ENCODE results near the gene ATP1A2.
"Not testable (repeated sequence)": the region's sequence is repeated elsewhere in the genome, so short reads cannot be mapped to it uniquely, and the experiment has no call there.

The ATP1A2 gene

DNA sequence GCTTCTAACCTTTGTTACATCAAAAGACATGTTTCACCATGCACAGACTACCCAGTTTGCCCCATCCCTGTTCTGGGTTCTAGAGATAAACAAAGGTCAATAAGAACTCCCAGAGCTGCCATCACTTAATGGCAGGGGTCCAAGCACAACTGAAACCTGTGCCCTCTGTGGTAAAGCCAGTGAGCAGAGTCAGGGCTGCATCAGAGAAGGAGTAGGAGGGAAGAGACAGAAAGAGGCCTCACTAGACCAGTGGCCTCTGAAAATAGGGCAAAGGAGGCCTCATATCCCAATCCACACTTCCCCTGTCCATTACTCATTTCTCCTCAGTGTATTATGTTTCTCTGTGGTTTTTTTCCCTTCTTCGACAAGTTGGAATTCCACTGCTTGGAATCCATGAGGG, 10.2 kb downstream of the ATP1A2 start:
- no peaks in the 10 kb centered on the region for H3K79me2 ChIP-seq (ENCODE audit: control insufficient read depth, insufficient read depth, low read length, unreplicated experiment)
- H2AFZ ChIP-seq (ENCODE audit: low read length, unreplicated experiment), result no peak overlapping the region
- peaks cover 7% of the 10 kb centered on the region; the same call in 1 of the 2 replicates for H3K27me3 ChIP-seq (ENCODE audit: insufficient read depth, low read length)
- H3K27ac ChIP-seq (ENCODE audit: low read depth, low read length), result peak overlapping the region; percentile 82
- H3K4me3 ChIP-seq (ENCODE audit: low read depth, low read length), result peak overlapping the region; percentile 18; the same call in 1 of the 2 replicates
- no peaks in the 10 kb centered on the region for H3K36me3 ChIP-seq (ENCODE audit: insufficient read depth, low read length)
- peaks cover 38% of the 10 kb centered on the region for H3K4me1 ChIP-seq (ENCODE audit: control insufficient read depth, insufficient read depth, low read length, unreplicated experiment)

DNA sequence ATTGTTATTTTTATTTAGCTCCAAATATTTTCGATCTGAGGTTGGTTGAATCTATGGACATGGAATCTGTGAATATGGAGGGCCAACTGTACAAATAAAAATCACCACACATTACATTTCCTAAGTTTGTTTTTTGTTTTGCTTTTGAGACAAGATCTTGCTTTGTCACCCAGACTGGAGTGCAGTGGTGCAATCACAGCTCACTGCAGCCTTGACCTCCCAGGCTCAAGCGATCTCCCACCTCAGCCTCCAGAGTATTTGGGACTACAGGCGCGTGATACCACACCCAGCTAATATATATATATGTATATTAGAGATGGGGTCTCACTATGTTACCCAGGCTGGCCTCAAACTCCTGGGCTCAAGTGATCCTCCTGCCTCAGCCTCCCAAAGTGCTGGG, 10.8 kb downstream of the ATP1A2 start:
- not testable (repeated sequence) for H3K36me3 ChIP-seq (ENCODE audit: insufficient read depth, low read length); H3K79me2 ChIP-seq (ENCODE audit: control insufficient read depth, insufficient read depth, low read length, unreplicated experiment); H2AFZ ChIP-seq (ENCODE audit: low read length, unreplicated experiment); H3K27me3 ChIP-seq (ENCODE audit: insufficient read depth, low read length); H3K4me3 ChIP-seq (ENCODE audit: low read depth, low read length)
- H3K27ac ChIP-seq (ENCODE audit: low read depth, low read length), result peak overlapping the region; percentile 82
- peaks cover 38% of the 10 kb centered on the region for H3K4me1 ChIP-seq (ENCODE audit: control insufficient read depth, insufficient read depth, low read length, unreplicated experiment)

DNA sequence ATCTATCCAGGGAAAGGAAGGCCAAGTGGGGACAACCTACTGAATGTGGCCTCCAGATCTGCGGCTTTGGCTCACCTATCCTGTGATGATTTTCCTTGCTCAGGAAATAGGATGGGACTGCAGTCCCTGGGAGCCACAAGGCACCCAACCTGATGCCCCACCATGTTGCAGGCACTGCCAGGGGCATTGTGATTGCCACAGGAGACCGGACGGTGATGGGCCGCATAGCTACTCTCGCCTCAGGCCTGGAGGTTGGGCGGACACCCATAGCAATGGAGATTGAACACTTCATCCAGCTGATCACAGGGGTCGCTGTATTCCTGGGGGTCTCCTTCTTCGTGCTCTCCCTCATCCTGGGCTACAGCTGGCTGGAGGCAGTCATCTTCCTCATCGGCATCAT, 11.8 kb downstream of the ATP1A2 start:
- no peak overlapping the region for H3K27ac ChIP-seq (ENCODE audit: low read depth, low read length)
- peaks cover 12% of the 10 kb centered on the region for H3K27me3 ChIP-seq (ENCODE audit: insufficient read depth, low read length)
- peaks cover 38% of the 10 kb centered on the region for H3K4me1 ChIP-seq (ENCODE audit: control insufficient read depth, insufficient read depth, low read length, unreplicated experiment)
- no peaks in the 10 kb centered on the region for H3K79me2 ChIP-seq (ENCODE audit: control insufficient read depth, insufficient read depth, low read length, unreplicated experiment)
- H3K4me3 ChIP-seq (ENCODE audit: low read depth, low read length), result no peak overlapping the region
- H3K36me3 ChIP-seq (ENCODE audit: insufficient read depth, low read length), result no peaks in the 10 kb centered on the region
- no peak overlapping the region for H2AFZ ChIP-seq (ENCODE audit: low read length, unreplicated experiment)

DNA sequence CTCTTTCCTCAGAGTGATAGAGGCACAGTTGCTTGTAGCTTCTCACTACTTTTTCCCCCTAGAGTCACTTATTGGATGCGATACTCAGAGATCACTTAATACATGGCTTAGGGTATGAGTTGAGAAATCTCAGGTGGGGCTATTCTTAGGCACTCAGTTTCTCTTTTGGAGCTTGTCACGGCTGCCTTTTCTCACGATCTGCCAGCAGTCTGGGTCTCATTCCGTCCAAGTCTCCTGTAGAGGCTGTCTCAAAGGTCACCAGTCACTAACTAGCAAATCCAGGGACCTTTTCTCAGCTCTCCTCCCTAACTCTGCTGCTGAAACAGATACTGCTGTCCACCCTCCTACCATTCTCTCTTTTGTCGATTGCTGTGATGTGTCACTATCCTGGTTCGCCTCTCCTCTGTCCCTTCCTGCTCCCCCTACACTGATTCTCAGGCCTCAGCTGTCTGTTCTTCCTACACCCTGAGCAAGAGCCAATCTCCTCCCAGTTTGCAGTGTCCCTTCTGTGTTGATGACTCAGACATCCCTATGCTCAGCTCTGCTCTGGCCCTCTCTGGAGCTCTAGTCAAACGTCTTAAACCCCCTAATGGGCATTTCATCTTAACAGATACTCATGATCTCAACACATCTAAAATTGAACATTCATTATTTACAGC, 12.4 kb downstream of the ATP1A2 start:
- Histone ChIP-seq H3K79me2 (ENCODE audit: control insufficient read depth, insufficient read depth, low read length, unreplicated experiment) (no peaks in the 10 kb centered on the region), H3K4me3 (ENCODE audit: low read depth, low read length) (no peak overlapping the region), H2AFZ (ENCODE audit: low read length, unreplicated experiment) (peak overlapping the region; percentile 48), H3K4me1 (ENCODE audit: control insufficient read depth, insufficient read depth, low read length, unreplicated experiment) (peaks cover 38% of the 10 kb centered on the region), H3K27me3 (ENCODE audit: insufficient read depth, low read length) (peaks cover 19% of the 10 kb centered on the region), H3K27ac (ENCODE audit: low read depth, low read length) (no peak overlapping the region), H3K36me3 (ENCODE audit: insufficient read depth, low read length) (no peaks in the 10 kb centered on the region)

DNA sequence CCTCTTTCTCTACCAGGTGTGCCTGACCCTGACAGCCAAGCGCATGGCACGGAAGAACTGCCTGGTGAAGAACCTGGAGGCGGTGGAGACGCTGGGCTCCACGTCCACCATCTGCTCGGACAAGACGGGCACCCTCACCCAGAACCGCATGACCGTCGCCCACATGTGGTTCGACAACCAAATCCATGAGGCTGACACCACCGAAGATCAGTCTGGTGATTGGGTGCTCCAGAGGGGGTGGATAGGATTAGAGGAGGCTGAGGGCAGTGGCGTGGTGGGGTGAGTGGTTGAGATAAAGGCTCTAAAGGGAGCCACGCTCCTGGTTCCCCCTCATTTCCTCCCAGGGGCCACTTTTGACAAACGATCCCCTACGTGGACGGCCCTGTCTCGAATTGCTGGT, 13.1 kb downstream of the ATP1A2 start:
- Histone ChIP-seq H3K27me3 (ENCODE audit: insufficient read depth, low read length) (peaks cover 25% of the 10 kb centered on the region), H3K36me3 (ENCODE audit: insufficient read depth, low read length) (no peaks in the 10 kb centered on the region), H3K79me2 (ENCODE audit: control insufficient read depth, insufficient read depth, low read length, unreplicated experiment) (no peaks in the 10 kb centered on the region), H3K4me1 (ENCODE audit: control insufficient read depth, insufficient read depth, low read length, unreplicated experiment) (peaks cover 38% of the 10 kb centered on the region), H2AFZ (ENCODE audit: low read length, unreplicated experiment) (no peak overlapping the region), H3K4me3 (ENCODE audit: low read depth, low read length) (no peak overlapping the region), H3K27ac (ENCODE audit: low read depth, low read length) (no peak overlapping the region)

DNA sequence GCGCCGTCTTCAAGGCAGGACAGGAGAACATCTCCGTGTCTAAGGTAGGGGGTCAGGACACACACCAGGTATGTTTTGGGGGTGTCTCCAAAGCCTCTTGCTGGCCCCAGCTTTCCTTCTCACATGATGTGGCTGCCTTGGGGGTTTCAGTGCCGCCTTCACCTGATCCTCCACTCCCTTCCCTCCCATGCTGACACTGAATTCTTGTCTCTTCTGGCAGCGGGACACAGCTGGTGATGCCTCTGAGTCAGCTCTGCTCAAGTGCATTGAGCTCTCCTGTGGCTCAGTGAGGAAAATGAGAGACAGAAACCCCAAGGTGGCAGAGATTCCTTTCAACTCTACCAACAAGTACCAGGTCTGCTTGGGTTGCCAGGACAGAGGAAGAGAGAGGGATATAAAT, 13.5 kb downstream of the ATP1A2 start:
- H3K27me3 ChIP-seq (ENCODE audit: insufficient read depth, low read length), result peaks cover 25% of the 10 kb centered on the region
- peaks cover 34% of the 10 kb centered on the region for H3K4me1 ChIP-seq (ENCODE audit: control insufficient read depth, insufficient read depth, low read length, unreplicated experiment)
- no peak overlapping the region for H3K4me3 ChIP-seq (ENCODE audit: low read depth, low read length)
- H3K27ac ChIP-seq (ENCODE audit: low read depth, low read length), result no peak overlapping the region
- H3K79me2 ChIP-seq (ENCODE audit: control insufficient read depth, insufficient read depth, low read length, unreplicated experiment), result no peaks in the 10 kb centered on the region
- H3K36me3 ChIP-seq (ENCODE audit: insufficient read depth, low read length), result no peaks in the 10 kb centered on the region
- H2AFZ ChIP-seq (ENCODE audit: low read length, unreplicated experiment), result no peak overlapping the region

DNA sequence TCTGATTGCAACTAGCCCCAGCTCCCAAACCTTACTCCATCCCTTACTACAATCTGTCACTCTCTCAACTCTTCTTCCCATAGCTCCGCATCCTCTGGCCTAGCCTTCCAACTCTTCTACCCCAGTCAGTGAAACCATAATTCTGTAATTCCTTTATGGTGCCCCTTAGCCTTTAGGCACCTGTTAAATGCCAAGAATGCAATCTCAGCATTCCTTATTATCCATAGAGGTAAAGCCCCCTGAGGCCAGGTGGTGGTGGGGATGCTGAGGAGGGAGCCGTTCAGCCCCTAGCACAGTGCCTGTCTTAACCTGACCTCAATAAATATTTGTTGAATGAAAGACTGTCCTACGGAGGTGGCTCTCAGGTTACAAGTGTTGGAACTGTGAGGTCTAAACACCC, 14.0 kb downstream of the ATP1A2 start:
- H3K27ac ChIP-seq (ENCODE audit: low read depth, low read length), result no peak overlapping the region
- H3K27me3 ChIP-seq (ENCODE audit: insufficient read depth, low read length), result peaks cover 30% of the 10 kb centered on the region
- no peaks in the 10 kb centered on the region for H3K79me2 ChIP-seq (ENCODE audit: control insufficient read depth, insufficient read depth, low read length, unreplicated experiment)
- H3K36me3 ChIP-seq (ENCODE audit: insufficient read depth, low read length), result no peaks in the 10 kb centered on the region
- no peak overlapping the region for H2AFZ ChIP-seq (ENCODE audit: low read length, unreplicated experiment)
- H3K4me3 ChIP-seq (ENCODE audit: low read depth, low read length), result no peak overlapping the region
- peaks cover 29% of the 10 kb centered on the region for H3K4me1 ChIP-seq (ENCODE audit: control insufficient read depth, insufficient read depth, low read length, unreplicated experiment)

DNA sequence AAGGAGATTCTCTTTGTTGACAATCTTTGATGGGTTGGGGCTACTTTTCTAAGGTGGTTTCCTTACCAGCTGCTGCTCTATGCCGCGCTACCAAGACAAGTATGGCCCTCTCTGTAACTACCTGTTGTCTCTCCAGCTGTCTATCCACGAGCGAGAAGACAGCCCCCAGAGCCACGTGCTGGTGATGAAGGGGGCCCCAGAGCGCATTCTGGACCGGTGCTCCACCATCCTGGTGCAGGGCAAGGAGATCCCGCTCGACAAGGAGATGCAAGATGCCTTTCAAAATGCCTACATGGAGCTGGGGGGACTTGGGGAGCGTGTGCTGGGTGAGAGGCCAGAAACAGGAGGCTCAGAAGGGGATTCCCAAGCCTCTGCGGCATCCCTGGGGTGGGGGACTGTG, 14.4 kb downstream of the ATP1A2 start:
- peaks cover 25% of the 10 kb centered on the region for H3K4me1 ChIP-seq (ENCODE audit: control insufficient read depth, insufficient read depth, low read length, unreplicated experiment)
- H2AFZ ChIP-seq (ENCODE audit: low read length, unreplicated experiment), result no peak overlapping the region
- H3K36me3 ChIP-seq (ENCODE audit: insufficient read depth, low read length), result no peaks in the 10 kb centered on the region
- no peak overlapping the region for H3K4me3 ChIP-seq (ENCODE audit: low read depth, low read length)
- peaks cover 34% of the 10 kb centered on the region for H3K27me3 ChIP-seq (ENCODE audit: insufficient read depth, low read length)
- no peak overlapping the region for H3K27ac ChIP-seq (ENCODE audit: low read depth, low read length)
- H3K79me2 ChIP-seq (ENCODE audit: control insufficient read depth, insufficient read depth, low read length, unreplicated experiment), result no peaks in the 10 kb centered on the region

DNA sequence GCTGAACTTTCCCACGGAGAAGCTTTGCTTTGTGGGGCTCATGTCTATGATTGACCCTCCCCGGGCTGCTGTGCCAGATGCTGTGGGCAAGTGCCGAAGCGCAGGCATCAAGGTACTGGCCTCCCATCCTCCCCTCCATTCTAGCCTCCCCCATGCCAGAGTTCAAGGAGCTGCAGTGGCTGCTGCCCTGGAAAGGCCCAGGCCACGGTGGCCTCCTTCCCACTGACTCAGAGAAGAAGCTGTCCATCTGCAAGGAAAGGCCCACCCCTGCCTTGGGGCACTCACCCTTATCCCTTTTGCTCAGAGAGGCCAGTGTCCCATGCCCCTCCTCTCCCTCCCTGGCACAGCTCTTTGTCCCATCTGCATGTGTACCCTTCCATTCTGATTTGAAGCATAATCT, 14.9 kb downstream of the ATP1A2 start:
- H3K27ac ChIP-seq (ENCODE audit: low read depth, low read length), result no peak overlapping the region
- H3K79me2 ChIP-seq (ENCODE audit: control insufficient read depth, insufficient read depth, low read length, unreplicated experiment), result no peaks in the 10 kb centered on the region
- H3K27me3 ChIP-seq (ENCODE audit: insufficient read depth, low read length), result peaks cover 34% of the 10 kb centered on the region
- H2AFZ ChIP-seq (ENCODE audit: low read length, unreplicated experiment), result no peak overlapping the region
- H3K4me1 ChIP-seq (ENCODE audit: control insufficient read depth, insufficient read depth, low read length, unreplicated experiment), result peaks cover 20% of the 10 kb centered on the region
- no peak overlapping the region for H3K4me3 ChIP-seq (ENCODE audit: low read depth, low read length)
- no peaks in the 10 kb centered on the region for H3K36me3 ChIP-seq (ENCODE audit: insufficient read depth, low read length)

DNA sequence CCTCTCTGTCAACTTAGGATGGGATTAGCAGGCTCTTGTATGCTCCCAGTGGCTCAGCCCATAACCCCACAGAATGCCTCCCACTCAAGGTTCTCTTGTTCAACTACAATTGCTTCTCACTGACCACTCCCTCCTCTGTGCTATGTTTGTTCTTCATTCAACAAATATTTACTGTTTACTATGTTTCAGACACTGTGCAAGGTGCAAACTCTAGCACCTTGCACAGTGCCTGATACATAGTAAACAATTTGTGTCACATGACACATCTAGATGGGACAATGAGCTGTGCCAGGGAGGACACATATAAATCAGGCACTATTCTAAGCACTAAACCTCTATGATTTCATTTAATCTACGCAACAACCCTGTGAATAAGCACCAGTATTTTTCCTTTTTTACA, 15.4 kb downstream of the ATP1A2 start:
- no peaks in the 10 kb centered on the region for H3K36me3 ChIP-seq (ENCODE audit: insufficient read depth, low read length)

DNA sequence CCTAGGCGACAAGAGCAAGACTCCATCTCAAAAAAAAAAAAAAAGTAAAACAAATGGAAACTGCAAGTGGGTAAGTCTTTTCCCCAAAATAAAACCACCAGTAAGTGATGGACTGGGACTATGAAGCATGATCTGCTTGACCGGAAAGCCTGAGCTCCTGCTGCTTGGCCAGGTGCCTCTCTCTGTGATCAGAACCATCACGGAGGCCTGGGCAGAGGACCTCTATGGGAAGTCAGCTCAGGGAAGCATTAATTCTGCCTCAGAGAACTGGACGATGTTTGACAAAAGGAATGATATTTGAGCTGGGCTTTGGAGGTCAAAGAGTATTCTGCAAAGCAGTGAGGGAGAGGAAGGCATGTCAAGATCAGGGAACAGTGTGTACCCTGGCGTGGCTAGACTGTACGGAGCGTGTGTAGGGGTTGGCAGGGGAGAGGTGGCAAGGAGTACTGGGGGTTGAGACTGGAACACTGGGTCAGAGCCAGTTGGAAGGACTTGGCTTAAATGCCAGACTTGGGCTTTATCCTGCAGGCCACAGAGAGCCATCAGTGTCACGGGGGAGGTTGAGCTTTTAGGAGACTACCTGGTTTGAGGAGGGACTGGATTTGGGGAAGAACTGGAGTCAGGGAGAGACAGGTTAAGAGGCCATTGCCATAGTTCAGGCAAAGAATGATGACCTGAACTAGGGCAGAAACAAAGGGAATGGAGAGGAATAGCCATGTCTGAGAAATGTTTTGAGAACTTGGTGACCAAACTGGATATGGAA, 16.4 kb downstream of the ATP1A2 start:
- H3K79me2 ChIP-seq (ENCODE audit: control insufficient read depth, insufficient read depth, low read length, unreplicated experiment), result no peaks in the 10 kb centered on the region
- peaks cover 11% of the 10 kb centered on the region for H3K4me1 ChIP-seq (ENCODE audit: control insufficient read depth, insufficient read depth, low read length, unreplicated experiment)
- H3K36me3 ChIP-seq (ENCODE audit: insufficient read depth, low read length), result no peaks in the 10 kb centered on the region
- no peak overlapping the region for H3K4me3 ChIP-seq (ENCODE audit: low read depth, low read length)
- H3K27me3 ChIP-seq (ENCODE audit: insufficient read depth, low read length), result peaks cover 34% of the 10 kb centered on the region
- H3K27ac ChIP-seq (ENCODE audit: low read depth, low read length), result no peak overlapping the region
- no peak overlapping the region for H2AFZ ChIP-seq (ENCODE audit: low read length, unreplicated experiment)

More for the DNA sequence above, 15.4 kb downstream of the ATP1A2 start:
- H3K4me3 ChIP-seq (ENCODE audit: low read depth, low read length), result no peak overlapping the region
- no peaks in the 10 kb centered on the region for H3K79me2 ChIP-seq (ENCODE audit: control insufficient read depth, insufficient read depth, low read length, unreplicated experiment)
- H3K4me1 ChIP-seq (ENCODE audit: control insufficient read depth, insufficient read depth, low read length, unreplicated experiment), result peaks cover 15% of the 10 kb centered on the region
- H3K27me3 ChIP-seq (ENCODE audit: insufficient read depth, low read length), result peaks cover 34% of the 10 kb centered on the region
- H2AFZ ChIP-seq (ENCODE audit: low read length, unreplicated experiment), result no peak overlapping the region
- no peak overlapping the region for H3K27ac ChIP-seq (ENCODE audit: low read depth, low read length)

Data from ACC112 (cell line).